HG02763 (cell line): ENCODE results near the gene PLPP7.
"Not testable (repeated sequence)": the region's sequence is repeated elsewhere in the genome, so short reads cannot be mapped to it uniquely, and the experiment has no call there.

Source experiments
- ATAC-seq: cut with Tn5 transposase; IDR thresholded peaks from one replicate; pipeline ENCODE4 v1.9.1; 2021; ENCODE audit warnings: mild to moderate bottlenecking, moderate library complexity; ENCODE audit not compliant: unreplicated experiment

The PLPP7 gene

GRCh38 chr9:131324736-131325679 lies 35.5 kb downstream of the PLPP7 start:
- ATAC-seq, result no peak

- no peak for ATAC-seq
These were observed 39.7 kb downstream of the PLPP7 start for GRCh38 chr9:131329241-131329641.

GRCh38 chr9:131330814-131331600 lies 41.5 kb downstream of the PLPP7 start:
- ATAC-seq, result no peak

- ATAC-seq, result not testable (repeated sequence)
These were observed 42.5 kb downstream of the PLPP7 start for GRCh38 chr9:131331996-131332395.

GRCh38 chr9:131333771-131334628 lies 44.5 kb downstream of the PLPP7 start:
- ATAC-seq, result no peak

- ATAC-seq, result no peak
These were observed 45.3 kb downstream of the PLPP7 start for GRCh38 chr9:131334629-131335367.

GRCh38 chr9:131335368-131335755 lies 45.8 kb downstream of the PLPP7 start:
- no peak for ATAC-seq

- ATAC-seq, result no peak
These were observed 47.8 kb downstream of the PLPP7 start for GRCh38 chr9:131337131-131337848.

- ATAC-seq, result not testable (repeated sequence)
These were observed 49.7 kb downstream of the PLPP7 start for GRCh38 chr9:131339212-131339611.

GRCh38 chr9:131344931-131345535 lies 55.5 kb downstream of the PLPP7 start:
- not testable (repeated sequence) for ATAC-seq

- no peak for ATAC-seq
These were observed 57.0 kb downstream of the PLPP7 start for GRCh38 chr9:131346559-131346958.

GRCh38 chr9:131347376-131348020 lies 58.0 kb downstream of the PLPP7 start:
- no peak for ATAC-seq

GRCh38 chr9:131348631-131349521 lies 59.4 kb downstream of the PLPP7 start:
- no peak for ATAC-seq

GRCh38 chr9:131349522-131349880 lies 60.0 kb downstream of the PLPP7 start:
- ATAC-seq, result no peak

GRCh38 chr9:131349881-131350563 lies 60.5 kb downstream of the PLPP7 start:
- ATAC-seq, result no peak

GRCh38 chr9:131356479-131356878 lies 67.0 kb downstream of the PLPP7 start:
- not testable (repeated sequence) for ATAC-seq

- no peak for ATAC-seq
These were observed 69.0 kb downstream of the PLPP7 start for GRCh38 chr9:131358556-131358955.
